GM10847 (cell line): Measurements from ENCODE around the gene MED15.

Experiments used
- POLR2A ChIP-seq: IDR thresholded peaks from 2 replicates; pipeline ENCODE4 v1.6.1; 2011; ENCODE audit not compliant: insufficient read length; ENCODE audit errors: extremely low read depth

Gene MED15

DNA sequence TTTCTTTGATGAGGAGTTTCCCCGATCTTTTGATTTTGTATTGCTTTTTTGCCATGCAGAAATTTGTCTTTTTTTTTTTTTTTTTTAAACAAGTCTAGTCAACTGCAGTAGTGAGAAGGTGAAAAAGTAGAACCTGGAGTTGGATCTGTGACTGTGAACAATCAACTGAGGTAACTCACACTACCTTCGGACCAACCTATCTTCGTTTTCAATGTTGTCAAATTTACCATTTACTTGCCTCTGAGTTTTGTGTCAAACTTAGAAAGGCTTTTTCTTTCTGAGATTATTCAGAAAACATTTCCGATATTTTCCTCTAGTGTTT lies 32.3 kb upstream of the MED15 start:
- TF ChIP-seq POLR2A: no peak

DNA sequence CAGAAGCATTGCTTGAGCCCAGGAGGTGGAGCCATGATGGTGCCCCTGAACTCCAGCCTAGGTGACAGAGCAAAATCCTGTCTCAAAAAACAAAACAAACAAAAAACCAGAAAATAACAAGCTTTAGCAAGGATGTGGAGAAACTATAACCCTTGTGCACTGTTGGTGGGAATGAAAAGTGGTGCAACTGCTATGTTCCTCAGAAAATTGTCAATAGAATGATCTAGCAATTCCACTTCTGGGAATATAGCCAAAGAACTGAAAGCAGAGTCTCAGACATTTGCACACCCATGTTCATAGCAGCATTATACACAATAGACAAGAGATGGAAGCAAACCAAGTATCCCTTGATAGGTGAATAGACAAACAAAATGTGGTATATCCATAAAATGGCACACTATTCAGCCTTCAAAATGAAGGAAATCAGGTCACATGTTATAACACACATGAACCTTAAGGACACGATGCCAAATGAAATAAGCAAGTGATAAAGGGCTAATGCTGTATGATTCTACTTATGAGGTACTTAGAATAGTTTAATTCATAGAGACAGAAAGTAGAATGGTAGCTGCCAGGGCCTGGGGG lies 27.7 kb upstream of the MED15 start:
- TF ChIP-seq POLR2A: no peak

DNA sequence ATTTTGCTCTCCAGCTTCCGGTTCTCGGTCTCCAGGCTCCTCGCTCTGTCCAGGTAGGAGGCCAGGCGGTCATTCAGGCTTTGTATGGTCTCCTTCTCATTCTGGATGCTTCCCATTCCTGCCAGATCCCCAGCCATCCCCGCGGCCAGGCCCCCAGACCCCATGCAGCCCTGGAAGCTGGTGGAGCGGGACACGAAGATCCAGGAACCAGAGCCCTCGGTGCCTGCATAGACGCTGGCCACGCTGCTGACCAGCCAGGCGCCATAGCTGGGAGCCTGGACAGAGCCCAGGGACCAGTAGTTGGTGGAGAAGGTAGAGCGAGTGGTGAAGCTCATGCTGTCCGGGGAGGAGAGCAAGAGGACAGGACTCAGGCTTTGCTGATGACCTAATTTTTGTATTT lies 23.6 kb upstream of the MED15 start:
- TF ChIP-seq POLR2A: no peak

DNA sequence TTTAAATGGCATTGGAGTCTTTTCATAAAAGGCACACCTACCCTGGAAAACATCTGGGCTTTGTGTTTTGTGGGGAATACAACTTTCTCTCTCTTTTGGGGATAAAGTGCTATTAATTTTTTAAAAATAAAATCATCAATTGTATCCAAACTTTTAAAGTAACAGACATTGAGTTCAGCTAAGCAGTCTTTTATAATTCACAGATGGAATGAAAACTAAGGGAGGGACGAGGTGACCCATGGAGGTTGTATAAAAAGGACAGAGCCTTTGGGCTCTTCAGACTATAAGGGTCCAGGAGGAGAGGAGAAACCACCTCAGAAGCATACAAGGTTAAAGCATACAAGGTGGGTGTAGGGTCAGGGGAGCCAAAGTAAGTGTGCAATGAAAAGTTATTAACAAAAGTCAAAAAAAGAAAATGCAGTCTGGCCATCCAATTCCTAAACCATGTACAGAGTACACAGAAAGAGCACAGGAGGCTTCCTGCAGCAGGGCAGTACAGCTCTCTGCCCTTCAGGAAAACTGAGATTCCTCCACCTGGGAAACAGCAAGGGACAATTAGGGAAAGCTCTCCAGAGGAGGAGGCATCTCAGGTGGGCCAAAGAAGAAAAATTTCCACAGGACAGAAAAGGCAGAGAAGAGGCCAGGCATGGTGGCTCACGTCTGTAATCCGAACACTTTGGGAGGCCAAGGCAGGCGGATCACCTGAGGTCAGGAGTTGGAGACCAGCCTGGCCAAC lies 22.3 kb upstream of the MED15 start:
- no peak for TF ChIP-seq POLR2A

DNA sequence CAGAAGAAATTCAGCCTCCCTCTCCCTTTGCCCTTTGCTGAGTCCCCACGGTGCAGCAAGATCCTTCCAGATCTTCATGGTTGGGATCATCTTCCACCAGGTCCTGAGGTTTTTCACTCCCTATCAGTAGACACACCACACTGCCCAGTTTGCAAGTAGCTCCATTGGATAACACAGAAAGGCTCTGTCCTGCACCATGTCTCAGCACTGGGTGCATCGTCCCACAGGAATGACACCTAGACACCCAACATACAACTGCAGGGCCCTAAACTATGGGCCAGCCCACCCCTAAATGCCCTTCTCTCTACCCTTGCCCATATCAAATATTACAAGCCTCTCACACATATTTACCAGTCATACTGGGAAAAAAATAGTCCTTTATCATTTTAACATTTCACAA lies 21.2 kb upstream of the MED15 start:
- TF ChIP-seq POLR2A: no peak

DNA sequence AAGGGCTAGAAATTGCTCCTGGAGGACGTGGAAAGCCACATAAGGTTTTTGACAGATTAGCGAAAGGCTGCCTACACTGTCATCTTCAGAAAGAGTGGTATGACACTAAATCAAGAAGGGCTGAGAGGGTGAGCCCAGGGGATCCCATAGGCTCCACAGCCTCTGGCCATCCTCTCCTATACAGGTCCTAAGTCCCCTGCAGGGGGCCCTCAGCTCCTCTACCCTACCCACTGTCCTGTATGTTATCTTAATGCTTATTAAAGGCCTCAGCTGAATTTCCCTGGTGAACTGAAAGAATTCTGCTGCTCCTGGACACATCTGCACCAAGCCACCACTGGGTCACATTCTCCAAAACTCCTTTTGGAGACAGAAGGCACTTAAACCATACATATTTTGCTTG lies 19.7 kb upstream of the MED15 start:
- TF ChIP-seq POLR2A: no peak

DNA sequence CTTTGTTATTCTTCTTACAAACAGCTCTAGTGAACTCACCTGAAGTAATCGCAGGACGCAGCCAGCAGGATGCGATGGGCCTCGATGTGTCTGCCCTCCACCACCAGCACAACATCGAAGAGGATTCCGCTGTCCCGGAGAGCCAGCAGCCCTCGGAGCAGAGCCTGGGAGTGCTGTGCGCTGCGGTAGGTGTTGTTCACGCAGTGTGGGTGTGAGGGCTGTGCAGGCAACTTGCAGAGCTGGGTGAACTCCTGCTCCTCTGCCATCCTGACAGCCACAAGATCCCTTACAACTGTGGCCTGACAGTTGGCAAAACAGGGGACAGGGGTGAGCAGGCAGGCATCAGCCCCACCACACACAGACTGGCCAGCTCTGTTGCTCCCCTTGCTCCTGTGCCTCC lies 18.5 kb upstream of the MED15 start:
- TF ChIP-seq POLR2A: no peak

DNA sequence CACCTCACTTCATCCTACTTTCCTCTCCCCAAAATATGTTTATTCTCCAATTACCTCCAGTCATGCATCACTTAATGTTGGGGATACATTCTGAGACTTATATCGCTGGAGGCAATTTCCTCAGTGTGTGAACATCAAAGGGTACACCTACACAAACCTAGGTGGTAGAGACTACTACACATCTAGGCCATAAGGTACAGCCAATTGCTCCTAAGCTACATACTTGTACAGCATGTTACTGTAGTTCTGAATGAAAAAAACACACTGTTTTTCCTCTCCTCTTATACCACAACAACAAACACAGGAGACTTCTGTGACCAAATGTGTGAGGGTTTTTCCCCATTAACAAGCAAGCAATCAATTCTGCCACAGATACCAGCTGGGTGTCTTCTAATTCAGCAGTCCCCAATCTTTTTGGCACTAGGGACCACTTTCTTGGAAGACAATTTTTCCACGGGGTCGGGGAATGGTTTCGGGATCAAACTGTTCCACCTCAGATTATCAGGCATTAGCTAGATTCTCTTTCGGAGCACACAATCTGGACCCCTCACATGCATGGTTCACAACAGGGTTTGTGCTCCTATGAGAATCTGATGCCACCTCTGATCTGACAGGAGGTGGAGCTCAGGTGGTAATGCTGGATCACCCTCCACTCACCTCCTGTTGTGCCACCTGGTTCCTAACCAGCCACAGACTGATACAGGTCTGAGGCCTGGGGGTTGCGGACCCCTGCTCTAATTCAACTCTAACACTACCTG lies 17.0 kb upstream of the MED15 start:
- no peak for TF ChIP-seq POLR2A

DNA sequence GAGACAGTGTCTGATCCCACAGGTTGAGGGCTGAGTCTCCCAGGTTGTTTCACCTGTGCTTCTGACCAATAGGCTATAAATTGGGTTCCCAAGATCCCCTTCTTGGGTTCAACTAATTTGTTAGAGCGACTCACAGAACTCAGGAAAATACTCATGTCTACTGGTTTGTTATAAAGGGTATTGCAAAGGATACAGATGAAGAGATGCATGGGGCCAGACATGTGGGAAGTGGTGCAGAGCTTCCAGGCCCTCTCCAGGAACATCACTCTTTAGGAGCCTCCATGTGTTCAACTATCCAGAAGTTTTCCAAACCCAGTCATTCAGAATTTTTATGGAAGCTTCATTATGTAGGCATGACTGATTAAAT lies 16.5 kb upstream of the MED15 start:
- TF ChIP-seq POLR2A: no peak

DNA sequence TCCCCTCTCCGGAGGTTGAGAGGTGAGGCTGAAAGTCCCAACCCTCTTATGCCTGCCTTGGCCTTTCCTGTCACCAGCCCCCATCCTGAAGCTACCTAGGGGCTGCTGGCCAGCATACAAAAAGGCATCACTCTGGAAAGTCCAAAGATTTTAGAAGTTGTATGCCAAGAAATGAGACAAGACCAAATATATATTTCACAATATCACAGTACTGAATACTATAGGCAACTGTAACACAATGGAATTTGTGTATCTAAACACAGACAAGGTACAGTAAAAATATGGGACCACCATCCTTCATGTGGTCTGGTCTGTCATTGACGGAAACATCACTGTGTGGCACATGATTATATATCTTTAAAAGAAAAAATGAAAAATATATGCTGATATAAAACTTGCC lies 16.1 kb upstream of the MED15 start:
- TF ChIP-seq POLR2A: no peak

DNA sequence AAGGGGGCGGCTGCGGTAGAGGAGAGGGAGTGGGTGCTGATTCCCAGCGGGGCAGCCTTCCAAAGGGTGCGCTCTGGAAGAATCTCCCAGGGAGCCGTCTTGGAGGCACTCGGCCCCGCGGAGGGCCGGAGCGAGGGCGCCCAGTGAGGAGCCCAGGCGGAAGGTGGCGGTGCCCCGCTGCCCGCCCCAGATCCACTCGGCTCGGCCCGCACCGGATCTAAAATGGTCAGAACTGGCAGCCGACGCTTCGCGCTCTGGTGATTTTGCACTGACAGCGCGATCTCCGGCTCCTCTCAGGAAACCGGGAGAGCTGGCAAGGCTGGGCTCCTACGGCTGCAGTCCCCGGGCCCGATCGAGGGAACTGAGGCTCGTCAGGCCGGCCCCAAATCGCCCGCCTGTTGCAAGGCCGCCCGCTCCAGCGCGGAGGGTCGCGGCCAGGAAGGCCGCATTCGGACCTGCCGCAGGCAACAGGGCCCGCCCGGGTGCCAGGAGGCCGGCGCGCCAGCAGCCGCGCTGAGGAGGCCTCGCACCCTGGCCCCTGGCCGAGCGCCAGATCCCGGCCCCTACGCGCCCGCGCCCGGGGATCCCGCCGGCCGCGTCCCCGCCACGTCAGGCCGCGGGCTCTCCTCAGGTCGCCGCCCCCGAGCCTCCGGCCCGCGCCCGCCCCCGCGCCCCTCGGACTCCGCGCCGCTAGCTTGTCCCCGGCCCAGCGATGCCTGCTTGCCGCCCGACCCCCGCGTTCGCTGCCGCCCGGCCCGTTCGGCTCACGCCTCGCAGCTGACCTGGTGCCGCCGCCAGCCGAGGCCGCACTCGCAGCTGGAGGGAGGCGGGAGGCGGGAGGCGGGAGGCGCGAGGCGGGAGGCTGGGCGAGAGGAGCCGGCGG lies 12.2 kb upstream of the MED15 start, which contains the start of gene KLHL22:
Gene KLHL22 (minus strand): TSS at position 818 of the 883 bp plus-strand sequence. CDS start 6,584 bp downstream, outside the sequence.
- peak; percentile 47 for TF ChIP-seq POLR2A

DNA sequence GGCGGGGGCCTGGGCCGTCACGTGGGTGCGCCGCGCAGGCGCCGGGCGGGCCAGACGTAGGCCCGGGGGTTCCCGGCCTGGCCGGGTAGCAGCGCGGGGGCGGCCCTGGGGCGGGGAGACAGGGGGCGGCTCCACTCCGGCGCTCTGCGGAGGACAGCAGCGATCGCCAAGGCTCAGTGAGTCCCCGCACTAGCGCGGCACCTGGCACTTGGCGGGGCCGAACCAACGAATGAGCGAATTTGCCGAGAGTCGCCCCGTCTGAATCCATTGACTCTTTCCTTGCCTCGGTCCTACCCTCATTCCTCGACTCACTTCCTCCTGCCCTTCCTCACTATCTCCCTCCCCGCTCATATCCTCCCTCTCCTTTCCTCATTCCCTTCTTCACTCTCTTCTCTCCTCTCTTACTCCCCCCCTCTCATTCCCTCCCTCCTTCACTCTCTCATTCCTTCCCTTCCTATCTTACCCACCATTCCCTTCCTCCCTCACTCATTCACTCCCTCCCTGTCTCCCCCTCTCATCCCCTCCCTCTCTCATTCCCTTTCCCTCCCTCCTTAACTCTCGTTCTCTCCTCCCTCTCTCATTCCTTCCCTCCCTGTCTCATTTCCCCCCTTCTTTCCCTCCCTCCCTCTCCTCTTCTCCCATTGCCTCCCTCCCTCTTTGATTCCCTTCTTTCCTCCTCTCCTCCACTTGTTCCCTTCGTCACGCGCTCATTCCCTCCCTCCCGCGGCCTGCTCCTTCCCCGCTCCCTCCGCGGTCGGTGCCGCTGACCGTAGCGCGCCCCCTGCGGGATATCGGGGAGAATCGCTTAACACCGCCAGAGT lies 11.3 kb upstream of the MED15 start:
- TF ChIP-seq POLR2A: peak; percentile 50

DNA sequence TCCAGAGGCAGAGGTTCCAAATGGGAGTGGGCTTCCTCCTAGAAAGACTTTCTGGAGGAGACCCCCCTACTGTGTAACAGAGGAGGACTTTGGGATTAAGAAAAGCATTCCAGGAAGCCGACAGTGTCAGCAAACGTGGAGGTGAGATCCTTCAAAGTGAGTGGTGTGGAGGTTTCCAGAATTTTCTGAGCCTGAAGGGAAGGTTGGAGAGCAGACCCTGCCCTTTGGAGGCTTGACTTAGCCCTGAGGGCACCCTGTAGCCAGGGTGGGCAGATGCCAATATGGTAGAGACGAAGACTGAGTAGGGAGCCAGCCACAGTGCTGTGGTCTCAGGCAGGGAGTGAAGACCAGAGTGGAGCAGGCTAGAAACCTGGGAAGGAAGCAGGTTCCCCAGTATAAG lies 10.0 kb upstream of the MED15 start:
- no peak for TF ChIP-seq POLR2A

DNA sequence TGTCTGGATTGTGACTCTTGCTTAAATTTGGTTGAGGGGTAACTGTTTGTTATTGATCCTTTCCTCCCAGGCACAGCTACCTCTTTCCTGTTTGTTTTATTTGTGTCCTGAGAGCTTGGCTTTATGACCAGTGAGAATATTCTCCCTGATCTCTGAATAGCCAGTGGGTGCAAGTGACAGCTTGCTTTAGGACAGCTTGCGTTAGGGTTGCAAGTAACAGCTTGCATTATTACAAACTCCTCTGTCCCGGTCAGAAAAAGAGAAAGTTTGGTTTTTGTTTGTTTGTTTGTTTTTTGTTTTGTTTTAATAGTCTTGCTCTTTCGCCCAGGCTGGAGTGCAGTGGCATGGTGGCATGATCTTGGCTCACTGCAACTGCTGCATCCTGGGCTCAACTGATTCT lies 8.5 kb upstream of the MED15 start:
- TF ChIP-seq POLR2A: no peak

DNA sequence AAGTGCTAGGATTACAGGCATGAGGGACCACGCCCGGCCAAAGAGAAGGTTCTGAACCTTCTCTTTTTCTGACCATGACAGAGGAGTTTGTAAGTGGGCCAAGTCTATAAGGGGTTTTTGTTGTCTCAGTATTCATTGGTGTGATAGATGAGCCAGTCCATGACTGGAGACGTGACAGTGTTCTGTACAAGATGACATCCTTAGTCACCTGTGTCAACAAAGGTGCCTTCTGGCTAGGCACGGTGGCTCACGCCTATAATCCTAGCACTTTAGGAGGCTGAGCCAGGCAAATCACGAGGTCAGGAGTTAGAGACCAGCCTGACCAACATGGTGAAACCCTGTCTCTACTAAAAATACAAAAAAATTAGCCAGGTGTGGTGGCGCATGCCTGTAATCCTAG lies 7.6 kb upstream of the MED15 start:
- no peak for TF ChIP-seq POLR2A
